Epithelial cell of esophagus (primary cell): ENCODE data around the gene ZNF200.

Source experiments
- DNase-seq: peaks from one replicate; pipeline ENCODE4 v3.0.0; 2010; ENCODE audit warnings: low read depth
- H3K4me3 ChIP-seq: 2 replicates; pipeline ENCODE4 v1.5.1; 2011; ENCODE audit warnings: mild to moderate bottlenecking, low read length, control low read depth
- TF ChIP-seq, protein P1 (sequence below): IDR thresholded peaks from 2 replicates; pipeline ENCODE4 v1.5.1; 2011; ENCODE audit warnings: low read depth, mild to moderate bottlenecking, low read length, control low read depth, inconsistent platforms; ENCODE audit not compliant: insufficient read depth; ENCODE audit errors: missing control alignments

Gene ZNF200

DNA sequence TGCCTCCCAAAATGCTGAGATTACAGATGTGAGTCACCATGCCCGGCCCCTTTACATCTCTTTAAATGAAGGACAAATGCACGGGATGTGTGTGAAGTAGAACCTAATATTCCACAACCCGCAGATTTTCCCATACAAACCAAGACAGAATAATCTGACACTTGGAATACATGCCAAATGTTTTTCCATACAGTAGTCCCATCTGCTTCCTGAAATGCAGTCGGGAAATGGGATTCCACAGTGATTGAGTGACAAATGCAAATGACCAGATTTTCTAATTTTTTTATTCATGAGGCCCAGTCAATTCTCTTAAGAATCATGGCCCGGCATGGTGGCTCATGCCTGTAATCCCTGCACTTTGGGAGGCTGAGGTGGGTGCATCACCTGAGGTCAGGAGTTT lies 6.8 kb upstream of the ZNF200 start:
- no peak for DNase-seq
- H3K4me3 ChIP-seq, result no peak overlapping the region
- TF ChIP-seq, protein P1, sequence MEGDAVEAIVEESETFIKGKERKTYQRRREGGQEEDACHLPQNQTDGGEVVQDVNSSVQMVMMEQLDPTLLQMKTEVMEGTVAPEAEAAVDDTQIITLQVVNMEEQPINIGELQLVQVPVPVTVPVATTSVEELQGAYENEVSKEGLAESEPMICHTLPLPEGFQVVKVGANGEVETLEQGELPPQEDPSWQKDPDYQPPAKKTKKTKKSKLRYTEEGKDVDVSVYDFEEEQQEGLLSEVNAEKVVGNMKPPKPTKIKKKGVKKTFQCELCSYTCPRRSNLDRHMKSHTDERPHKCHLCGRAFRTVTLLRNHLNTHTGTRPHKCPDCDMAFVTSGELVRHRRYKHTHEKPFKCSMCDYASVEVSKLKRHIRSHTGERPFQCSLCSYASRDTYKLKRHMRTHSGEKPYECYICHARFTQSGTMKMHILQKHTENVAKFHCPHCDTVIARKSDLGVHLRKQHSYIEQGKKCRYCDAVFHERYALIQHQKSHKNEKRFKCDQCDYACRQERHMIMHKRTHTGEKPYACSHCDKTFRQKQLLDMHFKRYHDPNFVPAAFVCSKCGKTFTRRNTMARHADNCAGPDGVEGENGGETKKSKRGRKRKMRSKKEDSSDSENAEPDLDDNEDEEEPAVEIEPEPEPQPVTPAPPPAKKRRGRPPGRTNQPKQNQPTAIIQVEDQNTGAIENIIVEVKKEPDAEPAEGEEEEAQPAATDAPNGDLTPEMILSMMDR, result no peak

DNA sequence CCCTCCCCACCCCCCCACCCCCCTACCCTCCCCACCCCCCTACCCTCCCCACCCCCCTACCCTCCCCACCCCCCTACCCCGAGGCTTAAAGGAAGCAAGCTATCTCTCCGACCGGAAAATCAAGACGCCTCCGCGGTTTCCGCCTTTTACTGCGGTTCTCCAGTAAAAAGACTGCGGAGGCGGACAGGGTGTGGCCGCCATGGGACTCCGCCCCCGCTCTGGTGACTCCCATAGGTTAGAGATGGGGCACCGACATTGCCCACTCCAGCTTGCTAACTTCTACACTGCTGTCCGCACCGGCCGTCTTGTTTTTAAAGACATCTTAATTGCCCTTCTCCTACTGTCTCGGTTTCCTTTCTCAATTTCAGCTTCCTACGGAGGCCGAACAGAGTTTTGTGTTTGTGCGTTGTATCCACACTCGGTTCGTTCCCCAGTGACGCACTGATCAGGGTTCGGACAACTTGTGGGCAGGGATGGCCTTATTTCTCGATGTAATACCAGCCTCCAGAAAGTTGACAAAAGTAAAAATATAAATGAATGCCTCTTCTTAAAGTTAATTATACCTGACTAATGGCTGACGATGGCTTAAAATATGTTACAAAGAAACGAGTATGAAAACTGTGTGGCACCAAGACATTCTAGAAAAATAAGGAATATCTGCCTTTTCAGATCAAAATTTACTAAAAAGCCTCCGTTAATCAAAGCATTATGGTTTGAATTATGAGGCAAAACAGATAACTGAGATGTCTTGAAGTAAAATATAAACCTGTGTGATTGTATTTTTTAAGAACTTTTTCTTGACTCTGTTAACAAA lies 1.1 kb upstream of the ZNF200 start:
- no peak overlapping the region for H3K4me3 ChIP-seq
- TF ChIP-seq, protein P1, result no peak
- DNase-seq, result peak; percentile 34

DNA sequence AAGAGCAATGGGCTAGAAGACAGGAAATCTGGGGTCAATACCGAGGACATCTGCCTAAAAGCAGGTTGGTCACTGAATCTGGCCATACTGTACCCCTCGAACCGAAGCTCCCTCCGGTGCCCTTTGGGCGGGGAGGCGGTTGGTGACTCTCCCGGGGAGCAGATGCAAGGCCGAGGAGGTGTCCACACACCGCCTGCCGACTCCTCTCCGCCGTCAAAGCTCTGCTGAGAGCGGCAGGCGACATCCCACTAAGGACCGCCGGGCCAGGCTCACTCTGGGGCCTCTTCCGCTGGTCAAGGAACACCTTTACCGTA lies 458 bp downstream of the ZNF200 start:
- no peak for DNase-seq
- TF ChIP-seq, protein P1, result no peak
- H3K4me3 ChIP-seq, result peak overlapping the region; percentile 97

DNA sequence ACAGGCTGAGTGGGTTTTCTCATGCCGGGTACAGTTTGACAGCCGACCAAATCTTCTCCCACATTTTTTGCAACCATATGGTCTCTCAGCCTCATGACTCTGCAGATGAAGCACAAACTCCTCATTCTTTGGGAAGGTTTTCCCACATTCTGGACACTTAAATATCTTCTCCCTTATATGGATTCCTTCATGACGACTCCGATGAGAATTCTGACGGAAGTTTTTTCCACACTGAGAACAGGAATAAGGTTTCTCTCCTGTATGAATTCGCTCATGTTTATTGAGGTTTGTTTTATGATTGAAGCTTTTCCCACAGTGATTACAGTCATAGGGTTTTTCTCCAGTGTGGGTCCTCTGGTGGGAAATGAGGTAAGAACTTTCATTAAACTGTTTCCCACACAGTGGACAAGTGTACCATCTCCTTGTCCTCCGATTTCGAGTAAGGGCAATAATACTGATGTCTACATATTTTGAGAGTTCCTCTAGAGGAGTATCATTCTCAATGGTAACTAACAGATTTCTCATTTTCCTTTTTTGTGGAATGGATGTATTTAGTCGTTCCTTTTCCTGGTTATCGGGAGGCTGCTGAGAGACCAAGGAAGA lies 10.9 kb downstream of the ZNF200 start:
- TF ChIP-seq, protein P1, result no peak
- DNase-seq, result no peak
- no peak overlapping the region for H3K4me3 ChIP-seq

DNA sequence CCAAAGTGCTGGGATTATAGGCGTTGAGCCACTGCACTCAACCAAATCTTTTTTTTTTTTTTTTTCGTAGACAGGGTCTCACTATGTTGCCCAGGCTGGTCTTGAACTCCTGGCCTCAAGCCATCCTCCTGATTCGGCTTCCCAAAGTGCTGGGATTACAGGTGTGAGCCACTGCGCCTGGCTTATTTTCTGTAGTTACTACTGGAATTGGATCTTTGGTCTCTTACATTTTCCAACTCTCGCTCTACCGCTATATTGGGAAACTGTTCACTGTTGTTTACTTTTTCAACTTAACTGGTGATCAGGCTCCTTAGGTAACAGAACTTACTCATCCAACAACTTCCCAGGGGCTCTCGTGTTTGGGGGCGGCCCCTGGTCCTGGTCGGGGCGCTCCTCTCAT lies 14.1 kb downstream of the ZNF200 start:
- TF ChIP-seq, protein P1, result no peak
- no peak for DNase-seq
- H3K4me3 ChIP-seq, result no peak overlapping the region

DNA sequence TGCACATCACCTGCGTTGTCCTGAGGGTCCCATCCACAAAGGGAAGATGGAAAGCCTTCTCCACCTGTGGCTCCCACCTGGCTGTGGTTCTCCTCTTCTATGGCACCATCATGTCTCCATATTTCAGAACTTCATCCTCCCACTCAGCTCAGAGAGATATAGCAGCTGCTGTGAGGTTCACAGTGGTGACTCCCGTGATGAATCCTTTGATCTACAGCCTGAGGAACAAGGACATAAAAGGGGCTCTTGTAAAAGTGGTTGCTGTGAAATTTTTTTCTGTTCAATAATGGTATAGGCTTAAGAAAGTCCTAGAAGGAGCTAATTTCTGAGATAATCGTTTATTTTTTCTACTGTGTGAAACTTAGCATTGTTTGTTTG lies 18.7 kb downstream of the ZNF200 start:
- DNase-seq, result no peak
- TF ChIP-seq, protein P1, result no peak
- no peak overlapping the region for H3K4me3 ChIP-seq
